Neuronal stem cell (in vitro differentiated cells): ENCODE data around the gene PCDHGA9.

Experiments
- DNase-seq: peaks from one replicate; pipeline ENCODE4 v3.0.0-alpha.2; 2013; ENCODE audit warnings: low spot score
- H2AFZ ChIP-seq: one replicate; pipeline ENCODE4 v1.6.1; 2013; ENCODE audit warnings: mild to moderate bottlenecking, low read length, inconsistent platforms
- H2AK5ac ChIP-seq: 2 replicates; pipeline ENCODE4 v1.6.1; 2013; ENCODE audit warnings: low read depth, mild to moderate bottlenecking, inconsistent platforms, low read length, moderate library complexity, mixed read lengths
- H2BK120ac ChIP-seq: 2 replicates; pipeline ENCODE4 v1.6.1; 2013; ENCODE audit warnings: low read depth, mild to moderate bottlenecking, inconsistent platforms, low read length, moderate library complexity, mixed read lengths
- H2BK12ac ChIP-seq: one replicate; pipeline ENCODE4 v1.6.1; 2013; ENCODE audit warnings: low read length, inconsistent platforms
- H2BK15ac ChIP-seq: 2 replicates; pipeline ENCODE4 v1.6.1; 2013; ENCODE audit warnings: mild to moderate bottlenecking, low read length, inconsistent platforms, mixed read lengths
- H2BK5ac ChIP-seq: one replicate; pipeline ENCODE4 v1.6.1; 2013; ENCODE audit warnings: inconsistent platforms, mild to moderate bottlenecking, low read length, moderate library complexity
- H3K14ac ChIP-seq: one replicate; pipeline ENCODE4 v1.6.1; 2013; ENCODE audit warnings: low read length, inconsistent platforms
- H3K18ac ChIP-seq: 2 replicates; pipeline ENCODE4 v1.6.1; 2013; ENCODE audit warnings: low read length, inconsistent platforms
- H3K23ac ChIP-seq: 2 replicates; pipeline ENCODE4 v1.6.1; 2013; ENCODE audit warnings: low read depth, mild to moderate bottlenecking, mixed read lengths, low read length, inconsistent platforms; ENCODE audit not compliant: poor library complexity
- H3K27ac ChIP-seq: replicated peaks from 3 replicates; pipeline ENCODE4 v1.5.1; 2013; ENCODE audit warnings: low read length, inconsistent platforms
- H3K27me3 ChIP-seq, 3 experiments: 2 replicates each; pipeline ENCODE4 v1.6.1; 2013; ENCODE audit warnings: low read length in 3 of 3, mild to moderate bottlenecking in 2 of 3, inconsistent platforms in 1 of 3, low read depth in 1 of 3, mixed read lengths in 1 of 3, moderate library complexity in 1 of 3; ENCODE audit not compliant: control insufficient read depth in 3 of 3, insufficient read depth in 3 of 3
- H3K36me3 ChIP-seq, 2 donors: replicated peaks in 1 of 2; 2 replicates each; pipeline ENCODE4 v1.6.1; 2013; ENCODE audit warnings: low read length in 2 of 2; ENCODE audit not compliant: control insufficient read depth in 2 of 2, insufficient read depth in 2 of 2
- H3K4ac ChIP-seq: 2 replicates; pipeline ENCODE4 v1.6.1; 2013; ENCODE audit warnings: inconsistent platforms, mild to moderate bottlenecking, low read length, moderate library complexity
- H3K4me1 ChIP-seq, 2 donors: 1 replicate in 1 of 2; 2 replicates in 1 of 2; pipeline ENCODE4 v1.6.1; 2013; ENCODE audit warnings: low read length in 2 of 2, low read depth in 1 of 2; ENCODE audit not compliant: control insufficient read depth in 2 of 2, insufficient read depth in 1 of 2
- H3K4me2 ChIP-seq: one replicate; pipeline ENCODE4 v1.6.1; 2013; ENCODE audit warnings: mild to moderate bottlenecking, low read length, inconsistent platforms; ENCODE audit not compliant: insufficient read depth, poor library complexity, severe bottlenecking
- H3K4me3 ChIP-seq, 2 donors: 2 replicates each; pipeline ENCODE4 v1.5.1; 2013; ENCODE audit warnings: low read length in 2 of 2, mild to moderate bottlenecking in 2 of 2, inconsistent platforms in 1 of 2, moderate library complexity in 1 of 2
- H3K79me1 ChIP-seq: one replicate; pipeline ENCODE4 v1.6.1; 2013; ENCODE audit warnings: low read depth, mild to moderate bottlenecking, inconsistent platforms, low read length, moderate library complexity
- H3K9ac ChIP-seq: one replicate; pipeline ENCODE4 v1.6.1; 2013; ENCODE audit warnings: mild to moderate bottlenecking, low read depth, low read length, inconsistent platforms; ENCODE audit not compliant: poor library complexity
- H3K9me3 ChIP-seq, 2 donors: replicated peaks in 1 of 2; 2 replicates each; pipeline versions ENCODE3 to v1.6.1; 2013; ENCODE audit warnings: low read length in 2 of 2, mild to moderate bottlenecking in 2 of 2, inconsistent platforms in 1 of 2, low read depth in 1 of 2, mixed read lengths in 1 of 2, moderate library complexity in 1 of 2; ENCODE audit not compliant: control insufficient read depth in 2 of 2, insufficient read depth in 1 of 2
- H4K8ac ChIP-seq: one replicate; pipeline ENCODE4 v1.6.1; 2013; ENCODE audit warnings: low read depth, mild to moderate bottlenecking, inconsistent platforms, low read length, moderate library complexity
- H4K91ac ChIP-seq: one replicate; pipeline ENCODE4 v1.6.1; 2013; ENCODE audit warnings: low read length, low read depth, mild to moderate bottlenecking, inconsistent platforms; ENCODE audit not compliant: poor library complexity
- WGBS, 2 donors: extraction: QIAGEN DNeasy Blood & Tissue Kit; methylation state at CpG; one replicate each; pipeline ENCODE4 v1.1.7; 2013; ENCODE audit warnings: missing lambda C conversion rate in 2 of 2, mixed read lengths in 1 of 2; ENCODE audit not compliant: insufficient read length in 2 of 2, insufficient replicate concordance in 1 of 2; ENCODE audit errors: extremely low coverage in 2 of 2; 5-methylcytosine and 5-hydroxymethylcytosine counted together

PCDHGA9 gene

DNA sequence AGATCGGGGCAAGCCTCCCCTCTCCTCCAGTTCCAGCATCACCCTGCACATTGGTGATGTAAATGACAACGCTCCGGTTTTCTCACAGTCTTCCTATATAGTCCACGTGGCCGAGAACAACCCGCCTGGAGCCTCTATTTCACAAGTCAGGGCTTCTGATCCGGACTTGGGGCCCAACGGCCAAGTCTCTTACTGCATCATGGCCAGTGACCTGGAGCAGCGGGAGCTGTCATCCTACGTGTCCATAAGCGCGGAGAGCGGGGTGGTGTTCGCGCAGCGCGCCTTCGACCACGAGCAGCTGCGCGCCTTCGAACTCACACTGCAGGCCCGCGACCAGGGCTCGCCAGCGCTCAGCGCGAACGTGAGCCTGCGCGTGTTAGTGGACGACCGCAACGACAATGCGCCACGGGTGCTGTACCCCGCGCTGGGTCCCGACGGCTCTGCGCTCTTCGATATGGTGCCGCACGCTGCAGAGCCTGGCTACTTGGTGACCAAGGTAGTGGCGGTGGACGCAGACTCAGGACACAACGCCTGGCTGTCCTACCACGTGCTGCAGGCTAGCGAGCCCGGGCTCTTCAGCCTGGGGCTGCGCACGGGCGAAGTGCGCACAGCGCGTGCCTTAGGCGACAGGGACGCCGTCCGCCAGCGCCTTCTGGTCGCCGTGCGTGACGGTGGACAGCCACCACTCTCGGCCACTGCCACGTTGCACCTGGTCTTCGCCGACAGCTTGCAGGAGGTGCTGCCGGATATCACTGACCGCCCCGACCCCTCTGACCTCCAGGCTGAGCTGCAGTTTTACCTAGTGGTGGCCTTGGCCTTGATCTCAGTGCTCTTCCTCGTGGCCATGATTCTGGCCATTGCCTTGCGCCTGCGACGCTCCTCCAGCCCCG lies 13.2 kb upstream of the PCDHGA9 start:
- Histone ChIP-seq H2BK120ac (no peak overlapping the region), H2BK12ac (no peak overlapping the region), H2BK5ac (no peak overlapping the region), H3K4me2 (no peak overlapping the region), H3K27me3 (no peaks in the 10 kb centered on the region), H2AFZ (no peak overlapping the region), H3K4me3 (peak overlapping the region in 1 of 2 donors; percentile 24), H2AK5ac (no peak overlapping the region), H3K9ac (peak overlapping the region; percentile 51), H3K18ac (peak overlapping the region; percentile 30), H3K9me3 (peaks cover 40 to 70% of the 10 kb centered on the region in 2 donors), H4K8ac (no peak overlapping the region), H4K91ac (no peak overlapping the region), H3K36me3 (peaks cover 14 to 26% of the 10 kb centered on the region in 2 donors), H3K27ac (no peak overlapping the region), H3K23ac (peak overlapping the region; percentile 16), H3K4me1 (no peaks in the 10 kb centered on the region), H2BK15ac (no peak overlapping the region), H3K79me1 (peaks cover 4% of the 10 kb centered on the region), H3K4ac (no peak overlapping the region), H3K14ac (no peak overlapping the region)
- DNase-seq, result no peak
- no CpG with 5 or more reads among the region's 77 CpGs for WGBS, 2 donors

DNA sequence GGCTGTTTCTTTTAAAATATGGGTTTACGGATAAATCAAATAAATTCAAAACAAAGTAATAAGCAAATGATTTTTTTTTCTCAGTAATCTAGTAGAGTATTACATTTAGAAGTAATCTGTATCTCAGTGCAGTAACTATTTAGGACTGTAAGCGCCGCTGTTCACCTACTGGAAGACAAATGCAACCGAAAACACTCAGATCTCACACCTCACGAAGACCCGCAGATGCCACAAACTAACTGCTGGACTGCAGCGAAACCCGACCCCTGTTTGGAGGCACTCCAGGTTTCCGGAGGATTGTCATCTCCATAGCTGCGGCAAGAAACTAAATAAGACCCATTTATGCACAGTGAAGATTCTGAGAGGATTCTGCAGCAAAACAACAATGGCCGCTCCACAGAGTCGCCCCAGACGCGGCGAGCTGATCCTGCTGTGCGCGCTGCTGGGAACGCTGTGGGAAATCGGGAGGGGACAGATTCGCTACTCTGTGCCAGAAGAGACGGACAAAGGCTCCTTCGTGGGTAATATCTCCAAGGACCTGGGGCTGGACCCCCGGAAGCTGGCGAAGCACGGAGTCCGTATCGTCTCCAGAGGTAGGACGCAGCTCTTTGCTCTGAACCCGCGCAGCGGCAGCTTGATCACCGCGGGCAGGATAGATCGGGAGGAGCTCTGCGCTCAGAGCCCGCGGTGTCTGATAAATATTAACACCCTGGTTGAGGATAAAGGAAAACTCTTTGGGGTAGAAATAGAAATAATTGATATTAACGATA lies 10.0 kb upstream of the PCDHGA9 start, which contains the start of gene PCDHGA8:
PCDHGA8 (plus strand) TSS at position 205 of the 770 bp plus-strand sequence; CDS start at position 386, 181 bp downstream.
- Histone ChIP-seq H2AFZ (no peak within 1 kb of the TSS), H3K9me3 (peaks cover 40 to 85% of the 10 kb centered on the region in 2 donors), H3K4me2 (no peak within 1 kb of the TSS), H2AK5ac (no peak within 1 kb of the TSS), H3K9ac (no peak within 1 kb of the TSS), H3K14ac (no peak within 1 kb of the TSS), H2BK15ac (no peak within 1 kb of the TSS), H2BK120ac (no peak within 1 kb of the TSS), H3K18ac (no peak within 1 kb of the TSS), H3K27ac (no peak within 1 kb of the TSS), H3K36me3 (peaks cover 14 to 26% of the 10 kb centered on the region in 2 donors), H3K4me3 (no peak within 1 kb of the TSS), H3K23ac (no peak within 1 kb of the TSS), H3K79me1 (peaks cover 6% of the 10 kb centered on the region), H2BK12ac (no peak within 1 kb of the TSS), H3K4ac (no peak within 1 kb of the TSS), H2BK5ac (no peak within 1 kb of the TSS), H3K27me3 (no peaks in the 10 kb centered on the region), H4K91ac (no peak within 1 kb of the TSS), H3K4me1 (no peaks in the 10 kb centered on the region), H4K8ac (no peak within 1 kb of the TSS)
- WGBS, 2 donors, result no CpG with 5 or more reads among the region's 38 CpGs
- no peak for DNase-seq

DNA sequence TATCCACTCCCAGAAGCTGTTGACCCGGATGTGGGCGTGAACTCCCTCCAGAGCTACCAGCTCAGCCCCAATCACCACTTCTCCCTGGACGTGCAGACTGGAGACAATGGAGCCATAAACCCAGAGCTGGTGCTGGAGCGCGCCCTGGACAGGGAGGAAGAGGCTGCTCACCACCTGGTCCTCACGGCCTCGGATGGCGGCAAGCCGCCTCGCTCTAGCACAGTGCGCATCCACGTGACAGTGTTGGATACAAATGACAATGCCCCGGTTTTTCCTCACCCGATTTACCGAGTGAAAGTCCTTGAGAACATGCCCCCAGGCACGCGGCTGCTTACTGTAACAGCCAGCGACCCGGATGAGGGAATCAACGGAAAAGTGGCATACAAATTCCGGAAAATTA lies 9.3 kb upstream of the PCDHGA9 start:
- Histone ChIP-seq H3K4me1 (no peaks in the 10 kb centered on the region), H2BK15ac (no peak overlapping the region), H4K91ac (no peak overlapping the region), H3K27ac (no peak overlapping the region), H3K9me3 (peaks cover 39 to 83% of the 10 kb centered on the region in 2 donors), H3K4ac (no peak overlapping the region), H3K4me3 (no peak overlapping the region), H3K9ac (no peak overlapping the region), H2BK120ac (no peak overlapping the region), H3K4me2 (no peak overlapping the region), H3K14ac (no peak overlapping the region), H3K23ac (no peak overlapping the region), H2BK12ac (no peak overlapping the region), H3K79me1 (peaks cover 6% of the 10 kb centered on the region), H2BK5ac (no peak overlapping the region), H4K8ac (no peak overlapping the region), H3K18ac (no peak overlapping the region), H2AK5ac (no peak overlapping the region), H3K27me3 (no peaks in the 10 kb centered on the region), H3K36me3 (peaks cover 14 to 26% of the 10 kb centered on the region in 2 donors), H2AFZ (no peak overlapping the region)
- DNase-seq, result no peak
- no CpG with 5 or more reads among the region's 21 CpGs for WGBS, 2 donors
